ENCODE measurements around the gene FAM107B. TPM values are rescaled to one million over a fixed set of nuclear protein-coding genes. Genes with fewer than 3 reads are reported as not detected.

Gene FAM107B
- total and polyA plus RNA-seq, 4 donors, result 24.9 to 58.1 (median 30.9) TPM

GRCh38 chr10:14670551-14671240 lies 104.0 kb downstream of the FAM107B start:
- DNase-seq (ENCODE audit: low spot score), result no peak
- H3K9ac ChIP-seq (ENCODE audit: low read depth in 1 of 2, low read length in 2 of 2), result no peak overlapping the region
- H3K9me3 ChIP-seq (ENCODE audit: control insufficient read depth in 4 of 4, low read length in 3 of 4), result no peaks in the 10 kb centered on the region
- no peak overlapping the region for H3K27ac ChIP-seq (ENCODE audit: low read depth in 1 of 2, low read length in 2 of 2)
- TF ChIP-seq RXRA (IDR thresholded peaks at IDR 0.05) (no peak), SP1 (IDR thresholded peaks at IDR 0.05) (no peak), JUND (IDR thresholded peaks at IDR 0.05) (no peak), HNF4A (conservative IDR thresholded peaks at IDR 0.05) (no peak), EGR1 (IDR thresholded peaks at IDR 0.05; ENCODE audit: low read depth in 2 of 2) (no peak), TAF1 (conservative IDR thresholded peaks at IDR 0.05) (no peak)
- TF ChIP-seq, protein P1, sequence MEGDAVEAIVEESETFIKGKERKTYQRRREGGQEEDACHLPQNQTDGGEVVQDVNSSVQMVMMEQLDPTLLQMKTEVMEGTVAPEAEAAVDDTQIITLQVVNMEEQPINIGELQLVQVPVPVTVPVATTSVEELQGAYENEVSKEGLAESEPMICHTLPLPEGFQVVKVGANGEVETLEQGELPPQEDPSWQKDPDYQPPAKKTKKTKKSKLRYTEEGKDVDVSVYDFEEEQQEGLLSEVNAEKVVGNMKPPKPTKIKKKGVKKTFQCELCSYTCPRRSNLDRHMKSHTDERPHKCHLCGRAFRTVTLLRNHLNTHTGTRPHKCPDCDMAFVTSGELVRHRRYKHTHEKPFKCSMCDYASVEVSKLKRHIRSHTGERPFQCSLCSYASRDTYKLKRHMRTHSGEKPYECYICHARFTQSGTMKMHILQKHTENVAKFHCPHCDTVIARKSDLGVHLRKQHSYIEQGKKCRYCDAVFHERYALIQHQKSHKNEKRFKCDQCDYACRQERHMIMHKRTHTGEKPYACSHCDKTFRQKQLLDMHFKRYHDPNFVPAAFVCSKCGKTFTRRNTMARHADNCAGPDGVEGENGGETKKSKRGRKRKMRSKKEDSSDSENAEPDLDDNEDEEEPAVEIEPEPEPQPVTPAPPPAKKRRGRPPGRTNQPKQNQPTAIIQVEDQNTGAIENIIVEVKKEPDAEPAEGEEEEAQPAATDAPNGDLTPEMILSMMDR (IDR thresholded peaks at IDR 0.05; ENCODE audit: low read depth, low read length, missing input control), result no peak
- WGBS, result 87% methylated on average over 8 of the region's 8 CpGs
- no peak overlapping the region for H3K4me3 ChIP-seq (ENCODE audit: low read depth in 1 of 3, low read length in 3 of 3)
- no peaks in the 10 kb centered on the region for H3K27me3 ChIP-seq (ENCODE audit: control insufficient read depth in 4 of 4, insufficient read depth in 4 of 4, low read length in 3 of 4)
- no peaks in the 10 kb centered on the region for H3K36me3 ChIP-seq (ENCODE audit: control insufficient read depth in 4 of 4, insufficient read depth in 3 of 4, low read depth in 1 of 4, low read length in 3 of 4)
- peaks cover 0 to 18% (median 6%) of the 10 kb centered on the region in 4 donors for H3K4me1 ChIP-seq (ENCODE audit: control insufficient read depth in 4 of 4, insufficient read depth in 4 of 4, low read length in 3 of 4)

DNA sequence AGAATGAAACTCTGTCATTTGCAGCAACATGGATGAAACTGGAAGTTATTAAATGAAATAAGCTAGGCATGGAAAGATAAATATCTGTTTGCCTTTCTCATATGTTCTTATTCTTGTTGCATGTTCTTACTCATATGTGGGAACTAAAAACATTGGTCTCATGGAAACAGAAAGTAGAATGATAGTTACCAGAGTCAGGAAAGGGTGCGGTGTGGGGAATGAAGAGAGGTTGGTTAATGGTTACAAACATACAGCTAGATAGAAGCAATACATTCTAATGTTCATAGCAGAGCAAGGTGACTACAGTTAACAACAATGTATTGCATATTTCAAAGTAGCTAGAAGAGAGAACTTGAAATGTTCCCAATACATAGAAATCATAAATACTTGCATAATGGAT lies 105.1 kb downstream of the FAM107B start:
- H3K36me3 ChIP-seq (ENCODE audit: control insufficient read depth in 4 of 4, insufficient read depth in 3 of 4, low read depth in 1 of 4, low read length in 3 of 4), result no peaks in the 10 kb centered on the region
- H3K9me3 ChIP-seq (ENCODE audit: control insufficient read depth in 4 of 4, low read length in 3 of 4), result no peaks in the 10 kb centered on the region
- no peak for DNase-seq (ENCODE audit: low spot score)
- H3K27me3 ChIP-seq (ENCODE audit: control insufficient read depth in 4 of 4, insufficient read depth in 4 of 4, low read length in 3 of 4), result no peaks in the 10 kb centered on the region
- 83% methylated on average over 1 of the region's 1 CpG for WGBS
- H3K9ac ChIP-seq (ENCODE audit: low read depth in 1 of 2, low read length in 2 of 2), result no peak overlapping the region
- no peak overlapping the region for H3K4me3 ChIP-seq (ENCODE audit: low read depth in 1 of 3, low read length in 3 of 3)
- H3K4me1 ChIP-seq (ENCODE audit: control insufficient read depth in 4 of 4, insufficient read depth in 4 of 4, low read length in 3 of 4), result peaks cover 0 to 12% (median 5%) of the 10 kb centered on the region in 4 donors
- H3K27ac ChIP-seq (ENCODE audit: low read depth in 1 of 2, low read length in 2 of 2), result no peak overlapping the region
- TF ChIP-seq JUND (IDR thresholded peaks at IDR 0.05) (no peak), MAX (IDR thresholded peaks at IDR 0.05) (no peak), GABPA (IDR thresholded peaks at IDR 0.05 in 1 of 2, conservative IDR thresholded peaks at IDR 0.05 in 1 of 2) (no peak), EGR1 (IDR thresholded peaks at IDR 0.05; ENCODE audit: low read depth in 2 of 2) (no peak), NR2F2 (IDR thresholded peaks at IDR 0.05) (no peak), HNF4G (IDR thresholded peaks at IDR 0.05) (no peak), FOXA2 (IDR thresholded peaks at IDR 0.05) (no peak), ZBTB33 (IDR thresholded peaks at IDR 0.05) (no peak), TAF1 (conservative IDR thresholded peaks at IDR 0.05) (no peak), HNF4A (conservative IDR thresholded peaks at IDR 0.05) (no peak)
- TF ChIP-seq, protein P1 (IDR thresholded peaks at IDR 0.05; ENCODE audit: low read depth, low read length, missing input control), result no peak
